Naive thymus-derived CD4-positive, alpha-beta T cell (primary cell): ENCODE results near the gene LCLAT1. TPM values are rescaled to one million over a fixed set of nuclear protein-coding genes. Genes with fewer than 3 reads are reported as not detected.
A peak's percentile ranks its signal among the peaks of the same experiment; 100 is the strongest.

ENCODE experiments used
- ATAC-seq: fragments of 150-1000 bp; cut with Tn5 transposase; 2 replicates; pipeline ENCODE4 v1.10.0; 2021; ENCODE audit warnings: mild to moderate bottlenecking, moderate library complexity
- CTCF ChIA-PET: fragments of 350-600 bp; sonication (Branson Sonifier 250); formaldehyde crosslinking; loops from one replicate; lab custom pipeline; 2021; ENCODE audit warnings: antibody characterized with exemption; lab: Charles Lee
- POLR2A ChIA-PET: fragments of 350-600 bp; sonication (Branson Sonifier 250); formaldehyde crosslinking; loops from one replicate; lab custom pipeline; 2021; ENCODE audit warnings: antibody characterized with exemption, inconsistent platforms; lab: Charles Lee
- DNase-seq, 9 donors: peaks; one replicate each; pipeline versions ENCODE4 v3.0.0 to v3.0.0-alpha.2; 2020 to 2022; ENCODE audit warnings: mixed read lengths in 1 of 9
- H3K27ac ChIP-seq: one replicate; pipeline ENCODE4 v1.7.0; 2013; ENCODE audit warnings: mild to moderate bottlenecking, low read depth, low read length, moderate library complexity
- H3K27me3 ChIP-seq, 2 donors: one replicate each; pipeline ENCODE4 v1.7.0; 2013; ENCODE audit warnings: low read length in 2 of 2, mild to moderate bottlenecking in 2 of 2, moderate library complexity in 2 of 2; ENCODE audit not compliant: control insufficient read depth in 2 of 2, insufficient read depth in 2 of 2
- H3K36me3 ChIP-seq, 3 experiments: 1 replicate in 2 of 3; 2 replicates in 1 of 3; pipeline ENCODE4 v1.7.0; 2013; ENCODE audit warnings: low read length in 3 of 3, mild to moderate bottlenecking in 3 of 3, moderate library complexity in 1 of 3; ENCODE audit not compliant: insufficient read depth in 3 of 3, control insufficient read depth in 2 of 3
- H3K4me1 ChIP-seq, 2 donors: one replicate each; pipeline ENCODE4 v1.7.0; 2013; ENCODE audit warnings: low read length in 2 of 2, mild to moderate bottlenecking in 2 of 2, moderate library complexity in 1 of 2; ENCODE audit not compliant: control insufficient read depth in 2 of 2, insufficient read depth in 2 of 2
- H3K4me3 ChIP-seq: 2 replicates; pipeline ENCODE4 v1.7.0; 2013; ENCODE audit warnings: mild to moderate bottlenecking, low read length
- H3K9me3 ChIP-seq, 3 experiments: 1 replicate in 2 of 3; 2 replicates in 1 of 3; pipeline ENCODE4 v1.7.0; 2013; ENCODE audit warnings: low read length in 3 of 3; ENCODE audit not compliant: control insufficient read depth in 2 of 3
- H3K27ac Mint-ChIP-seq, 9 donors: one replicate each; pipeline ENCODE4 v1.8.0; 2020 to 2022; ENCODE audit warnings: mixed read lengths in 9 of 9, mild to moderate bottlenecking in 8 of 9, moderate library complexity in 5 of 9, inconsistent platforms in 2 of 9
- H3K27me3 Mint-ChIP-seq, 5 donors: one replicate each; pipeline ENCODE4 v1.8.0; 2021 to 2022; ENCODE audit warnings: mixed read lengths in 5 of 5, mild to moderate bottlenecking in 1 of 5
- H3K36me3 Mint-ChIP-seq, 5 donors: one replicate each; pipeline ENCODE4 v1.8.0; 2020 to 2022; ENCODE audit warnings: mixed read lengths in 5 of 5, mild to moderate bottlenecking in 3 of 5, inconsistent platforms in 1 of 5
- H3K4me1 Mint-ChIP-seq, 7 donors: one replicate each; pipeline ENCODE4 v1.8.0; 2020 to 2022; ENCODE audit warnings: mixed read lengths in 7 of 7, mild to moderate bottlenecking in 3 of 7, inconsistent platforms in 1 of 7
- H3K4me3 Mint-ChIP-seq, 10 donors: one replicate each; pipeline ENCODE4 v1.8.0; 2020 to 2022; ENCODE audit warnings: mild to moderate bottlenecking in 10 of 10, mixed read lengths in 10 of 10, moderate library complexity in 6 of 10, inconsistent platforms in 2 of 10
- H3K9me3 Mint-ChIP-seq, 11 donors: one replicate each; pipeline ENCODE4 v1.8.0; 2020 to 2022; ENCODE audit warnings: mixed read lengths in 11 of 11, mild to moderate bottlenecking in 4 of 11, inconsistent platforms in 1 of 11, moderate library complexity in 1 of 11
- intact Hi-C, 2 donors: fragments of 100-400 bp; cut with micrococcal nuclease; formaldehyde crosslinking; loops; one replicate each; pipeline ENCODE4 v1.15.1; 2023
- polyA plus RNA-seq, 2 donors: library from polyadenylated mRNA; unstranded; fragments of 300-500 nt; fragmentation: Illumina TruSeq; gene quantifications; one replicate each; pipeline ENCODE4 v1.2.3, GENCODE V29; 2021
- total RNA-seq, 6 experiments: library from RNA in 5 of 6; stranded (reverse) in 5 of 6; gene quantifications; 1 replicate in 5 of 6; 2 replicates in 1 of 6; pipeline ENCODE4 v1.2.3 and lab custom pipeline; 2021 to 2026

Gene LCLAT1
- total and polyA plus RNA-seq, 7 experiments from 2014 or later: 16.2 to 37.6 (median 22.2) TPM

- CTCF ChIA-PET: interaction anchor here (0.6 to 1.6 kb wide), 4 partner anchors 15 to 602 kb away, joined by 3 to 5 read pairs (median 4); no protein-coding TSS in a partner anchor
- H3K4me1 Mint-ChIP-seq: peaks cover 0 to 2% (median 0%) of the 10 kb centered on the region in 7 donors
- ATAC-seq (no peak), DNase-seq (peak in 1 of 9 donors; percentile 16)
- POLR2A ChIA-PET: interaction anchor here (0.7 kb wide), 1 partner anchor 527 kb away, joined by 3 read pairs; no protein-coding TSS in a partner anchor
- Histone ChIP-seq H3K27ac (no peak overlapping the region), H3K9me3 (no peaks in the 10 kb centered on the region), H3K36me3 (no peaks in the 10 kb centered on the region), H3K27me3 (no peaks in the 10 kb centered on the region), H3K4me1 (no peaks in the 10 kb centered on the region), H3K4me3 (no peak overlapping the region)
- intact Hi-C loops: no loop called here
- no peak overlapping the region for H3K4me3 Mint-ChIP-seq
- peaks cover 0 to 2% (median 0%) of the 10 kb centered on the region in 11 donors for H3K9me3 Mint-ChIP-seq
- peaks cover 0 to 9% (median 8%) of the 10 kb centered on the region in 5 donors for H3K27me3 Mint-ChIP-seq
- H3K27ac Mint-ChIP-seq: no peak overlapping the region
- no peaks in the 10 kb centered on the region for H3K36me3 Mint-ChIP-seq
These were observed 245.1 kb downstream of the LCLAT1 start for GRCh38 chr2:30691948-30692828.

GRCh38 chr2:30692829-30693275, 245.8 kb downstream of the LCLAT1 start:
- intact Hi-C loops: no loop called here
- no peaks in the 10 kb centered on the region for H3K27me3 ChIP-seq
- no peak overlapping the region for H3K4me3 Mint-ChIP-seq
- H3K27ac Mint-ChIP-seq: peak overlapping the region in 1 of 9 donors; percentile 16
- peaks cover 0 to 4% (median 0%) of the 10 kb centered on the region in 11 donors for H3K9me3 Mint-ChIP-seq
- ChIA-PET POLR2A (no interaction called here), CTCF (interaction anchor here (1.4 kb wide), 1 partner anchor 602 kb away, joined by 3 read pairs; no protein-coding TSS in a partner anchor)
- peaks cover 0 to 2% (median 0%) of the 10 kb centered on the region in 7 donors for H3K4me1 Mint-ChIP-seq
- no peaks in the 10 kb centered on the region for H3K36me3 ChIP-seq
- no peaks in the 10 kb centered on the region for H3K4me1 ChIP-seq
- ATAC-seq: peak; percentile 52
- H3K9me3 ChIP-seq: no peaks in the 10 kb centered on the region
- peak in 1 of 9 donors; percentile 3 for DNase-seq
- H3K36me3 Mint-ChIP-seq: no peaks in the 10 kb centered on the region
- no peak overlapping the region for H3K27ac ChIP-seq
- no peak overlapping the region for H3K4me3 ChIP-seq
- H3K27me3 Mint-ChIP-seq: peaks cover 0 to 11% (median 9%) of the 10 kb centered on the region in 5 donors

Other genes with a start within 250 kb of the LCLAT1 start
- gene LBH, start 215.7 kb upstream of the LCLAT1 start, total RNA-seq: 100 to 1,000 TPM; 146 to 517 (median 192) TPM
- 100 to 1,000 TPM; 269 to 292 TPM for gene LBH, start 215.7 kb upstream of the LCLAT1 start, polyA plus RNA-seq